Upper lobe of left lung (tissue), 4 donors: ENCODE data around the gene DOCK4.

ENCODE experiments used
- CTCF ChIP-seq, 6 experiments: fragments of 450-650 bp in 4 of 6; fragments of 200-600 bp in 2 of 6; sonication (generic) in 2 of 6; IDR thresholded peaks; one replicate each; pipeline ENCODE4 v1.5.1; 2016 to 2019; ENCODE audit warnings: antibody characterized with exemption in 6 of 6
- EP300 ChIP-seq, 4 donors: sonication (generic); formaldehyde crosslinking; IDR thresholded peaks; one replicate each; pipeline ENCODE4 v1.5.1; 2017; ENCODE audit warnings: antibody characterized with exemption in 4 of 4, control low read depth in 2 of 4
- POLR2A ChIP-seq, 4 donors: fragments of 450-650 bp; IDR thresholded peaks; one replicate each; pipeline ENCODE4 v1.5.1; 2016 to 2017; ENCODE audit warnings: antibody characterized with exemption in 4 of 4, mild to moderate bottlenecking in 2 of 4
- POLR2AphosphoS5 ChIP-seq, 2 donors: sonication (generic); formaldehyde crosslinking; IDR thresholded peaks; one replicate each; pipeline ENCODE4 v1.5.1; 2017; ENCODE audit warnings: antibody characterized with exemption in 2 of 2

- TF ChIP-seq CTCF (IDR thresholded peaks at IDR 0.05) (no peak), POLR2A (IDR thresholded peaks at IDR 0.05) (no peak), POLR2AphosphoS5 (IDR thresholded peaks at IDR 0.05) (no peak), EP300 (IDR thresholded peaks at IDR 0.05) (no peak)
Measured at GRCh38 chr7:111867348-111867931, 338.8 kb downstream of the DOCK4 start.
